HepG2 (cell line): ENCODE data around the gene SELENOW. TPM values are rescaled to one million over a fixed set of nuclear protein-coding genes. Genes with fewer than 3 reads are reported as not detected.

Source experiments
- AFF4 ChIP-seq: sonication (generic); formaldehyde crosslinking; IDR thresholded peaks from 2 replicates; pipeline ENCODE4 v1.4.0; 2020; ENCODE audit warnings: missing genetic modification reagents
- HNF1B ChIP-seq: sonication (generic); formaldehyde crosslinking; IDR thresholded peaks from 2 replicates; pipeline ENCODE4 v1.5.1; 2020; ENCODE audit warnings: mild to moderate bottlenecking, moderate library complexity, missing genetic modification reagents
- HNF4A ChIP-seq: sonication (generic); formaldehyde crosslinking; IDR thresholded peaks from 2 replicates; pipeline ENCODE4 v1.4.0; 2020; ENCODE audit warnings: missing genetic modification reagents
- NR2F6 ChIP-seq, 2 experiments: IDR thresholded peaks; 2 replicates each; pipeline ENCODE4 v1.6.1; 2016; ENCODE audit warnings: antibody characterized with exemption in 1 of 2, mild to moderate bottlenecking in 1 of 2
- PAXIP1 ChIP-seq: sonication (generic); formaldehyde crosslinking; conservative IDR thresholded peaks from 2 replicates; pipeline ENCODE4 v1.4.0; 2020; ENCODE audit warnings: mild to moderate bottlenecking, missing genetic modification reagents, moderate library complexity
- PREB ChIP-seq: sonication (generic); formaldehyde crosslinking; IDR thresholded peaks from 2 replicates; pipeline ENCODE4 v1.4.0; 2020; ENCODE audit warnings: missing genetic modification reagents
- RXRB ChIP-seq: IDR thresholded peaks from 2 replicates; pipeline ENCODE4 v1.6.1; 2016; ENCODE audit warnings: borderline replicate concordance, missing genetic modification reagents, missing compliant biosample characterization
- SALL1 ChIP-seq: sonication (generic); formaldehyde crosslinking; IDR thresholded peaks from 2 replicates; pipeline ENCODE4 v1.8.0; 2022; ENCODE audit warnings: mild to moderate bottlenecking, missing genetic modification reagents
- YEATS4 ChIP-seq: sonication (generic); formaldehyde crosslinking; IDR thresholded peaks from 2 replicates; pipeline ENCODE4 v1.4.0; 2020; ENCODE audit warnings: missing genetic modification reagents, borderline replicate concordance
- ZBTB1 ChIP-seq: sonication (generic); formaldehyde crosslinking; IDR thresholded peaks from 2 replicates; pipeline ENCODE4 v1.4.0; 2020; ENCODE audit warnings: missing genetic modification reagents, borderline replicate concordance
- ZNF251 ChIP-seq: sonication (generic); formaldehyde crosslinking; IDR thresholded peaks from 2 replicates; pipeline ENCODE4 v1.9.0; 2021; ENCODE audit warnings: mild to moderate bottlenecking, missing genetic modification reagents
- ZNF451 ChIP-seq: sonication (generic); formaldehyde crosslinking; IDR thresholded peaks from 2 replicates; pipeline ENCODE4 v1.5.0; 2020; ENCODE audit warnings: mild to moderate bottlenecking, missing genetic modification reagents
- ZNF512B ChIP-seq: sonication (generic); formaldehyde crosslinking; IDR thresholded peaks from 2 replicates; pipeline ENCODE4 v1.5.1; 2020; ENCODE audit warnings: missing genetic modification reagents, mild to moderate bottlenecking, borderline replicate concordance
- ZNF562 ChIP-seq: sonication (generic); formaldehyde crosslinking; IDR thresholded peaks from 2 replicates; pipeline ENCODE4 v1.8.0; 2022; ENCODE audit warnings: missing genetic modification reagents, borderline replicate concordance
- ZNF563 ChIP-seq: sonication (generic); formaldehyde crosslinking; IDR thresholded peaks from 2 replicates; pipeline ENCODE4 v1.8.0; 2022; ENCODE audit warnings: mild to moderate bottlenecking, moderate library complexity, missing genetic modification reagents
- polyA plus RNA-seq, 8 experiments: library from polyadenylated mRNA; depleted of rRNA in 3 of 8; stranded (reverse) in 7 of 8; unstranded in 1 of 8; fragments of >200 nt; fragmentation: Illumina TruSeq in 4 of 8; extraction: Trizol in 4 of 8; gene quantifications; 2 replicates each; pipeline versions ENCODE4 v1.2.1 to v1.2.3, GENCODE V29; 2011 to 2016; ENCODE audit warnings: low read depth in 4 of 8, missing spikeins in 1 of 8, mixed read lengths in 1 of 8; ENCODE audit not compliant: insufficient read depth in 1 of 8
- total RNA-seq, 5 experiments: library from RNA; depleted of rRNA; stranded (reverse); fragments of >200 nt; fragmentation: Illumina TruSeq; extraction: Trizol; gene quantifications; 2 replicates each; pipeline ENCODE4 v1.2.3, GENCODE V29; 2016; ENCODE audit warnings: low read depth in 1 of 5

SELENOW gene
- total and polyA plus RNA-seq, 2 of the 13 experiments (the other 11 are each of a cell fraction or from before 2014, with no cell fraction given): 50.3 to 64.7 TPM

- TF ChIP-seq PAXIP1 (CRISPR knock-in tag): peak; percentile 41
- TF ChIP-seq ZNF251 (CRISPR knock-in tag): no peak
- TF ChIP-seq AFF4 (CRISPR knock-in tag): no peak
- TF ChIP-seq ZNF562 (CRISPR knock-in tag): no peak
- TF ChIP-seq ZNF451: no peak
- no peak for TF ChIP-seq RXRB (CRISPR knock-in tag)
- TF ChIP-seq SALL1 (CRISPR knock-in tag): 0 out of 2 replicates have a peak, but pooled peaks have one; percentile 15
- TF ChIP-seq PREB: no peak
- TF ChIP-seq ZBTB1 (CRISPR knock-in tag): no peak
- TF ChIP-seq ZNF563 (CRISPR knock-in tag): no peak
- TF ChIP-seq HNF1B: peak; percentile 15; the same call in 1 of the 2 replicates
- no peak for TF ChIP-seq ZNF512B
- TF ChIP-seq YEATS4 (CRISPR knock-in tag): no peak
- peak; percentile 45; the same call in 1 of the 2 replicates for TF ChIP-seq HNF4A (CRISPR knock-in tag)
- TF ChIP-seq NR2F6 (IDR thresholded peaks at IDR 0.05): peak; percentile 81
- TF ChIP-seq NR2F6 (CRISPR knock-in tag; IDR thresholded peaks at IDR 0.05): no peak
Observed at GRCh38 chr19:47757617-47758442, 20.7 kb upstream of the SELENOW start (continued).
